HG03571 (cell line): Measurements from ENCODE around the gene CD109.

Experiments
- ATAC-seq: cut with Tn5 transposase; IDR thresholded peaks from one replicate; pipeline ENCODE4 v1.9.1; 2021; ENCODE audit not compliant: unreplicated experiment

CD109 gene

GRCh38 chr6:73724389-73724788, 28.4 kb downstream of the CD109 start:
- no peak for ATAC-seq

- peak; percentile 59 for ATAC-seq
These were observed 29.2 kb downstream of the CD109 start for GRCh38 chr6:73725192-73725591.

GRCh38 chr6:73727114-73727513, 31.1 kb downstream of the CD109 start:
- no peak for ATAC-seq

GRCh38 chr6:73728548-73729205, 32.7 kb downstream of the CD109 start:
- peak; percentile 41 for ATAC-seq

- ATAC-seq: no peak
These were observed 35.3 kb downstream of the CD109 start for GRCh38 chr6:73731285-73731684.

GRCh38 chr6:73732845-73733675, 37.1 kb downstream of the CD109 start:
- ATAC-seq: peak; percentile 82

- no peak for ATAC-seq
These were observed 37.8 kb downstream of the CD109 start for GRCh38 chr6:73733791-73734190.

GRCh38 chr6:73734832-73735453, 38.9 kb downstream of the CD109 start:
- ATAC-seq: no peak

GRCh38 chr6:73738367-73739028, 42.5 kb downstream of the CD109 start:
- no peak for ATAC-seq

- peak; percentile 68 for ATAC-seq
These were observed 43.1 kb downstream of the CD109 start for GRCh38 chr6:73739096-73739495.

GRCh38 chr6:73742433-73742832, 46.4 kb downstream of the CD109 start:
- ATAC-seq: no peak

GRCh38 chr6:73743081-73743480, 47.1 kb downstream of the CD109 start:
- ATAC-seq: no peak

- ATAC-seq: no peak
These were observed 47.6 kb downstream of the CD109 start for GRCh38 chr6:73743556-73743955.

GRCh38 chr6:73746787-73747186, 50.8 kb downstream of the CD109 start:
- ATAC-seq: no peak

- ATAC-seq: peak; percentile 100
These were observed 51.3 kb downstream of the CD109 start for GRCh38 chr6:73747289-73747688.

- ATAC-seq: no peak
These were observed 56.9 kb downstream of the CD109 start for GRCh38 chr6:73752943-73753342.

GRCh38 chr6:73766040-73766439, 70.0 kb downstream of the CD109 start:
- no peak for ATAC-seq

- no peak for ATAC-seq
These were observed 72.6 kb downstream of the CD109 start for GRCh38 chr6:73768558-73768957.

GRCh38 chr6:73769976-73770375, 74.0 kb downstream of the CD109 start:
- no peak for ATAC-seq

- ATAC-seq: no peak
These were observed 78.3 kb downstream of the CD109 start for GRCh38 chr6:73774311-73774774.

GRCh38 chr6:73779943-73780342, 83.9 kb downstream of the CD109 start:
- no peak for ATAC-seq
